A549 (cell line): Measurements from ENCODE around the gene KAT7.

ENCODE experiments used
- CTCF ChIP-seq: fragments of >200 bp; sonication (Bioruptor Twin); formaldehyde crosslinking; IDR thresholded peaks from 3 replicates; pipeline ENCODE4 v1.5.1; 2016
- HDAC2 ChIP-seq: fragments of 200-600 bp; sonication (generic); IDR thresholded peaks from 2 replicates; pipeline ENCODE4 v1.6.1; 2016
- KDM1A ChIP-seq: fragments of 200-600 bp; sonication (generic); IDR thresholded peaks from 2 replicates; pipeline ENCODE4 v1.6.1; 2016; ENCODE audit warnings: low read depth, mild to moderate bottlenecking
- MAFK ChIP-seq: fragments of 450-650 bp; IDR thresholded peaks from 2 replicates; pipeline ENCODE4 v1.6.1; 2014; ENCODE audit not compliant: partially characterized antibody
- POLR2A ChIP-seq: IDR thresholded peaks from 2 replicates; pipeline ENCODE4 v1.6.1; 2012; ENCODE audit warnings: mild to moderate bottlenecking, low read length
- RCOR1 ChIP-seq: fragments of 150-350 bp; IDR thresholded peaks from 2 replicates; pipeline ENCODE4 v1.6.1; 2014; ENCODE audit warnings: antibody characterized with exemption, low read length, low read depth
- TP53 ChIP-seq: fragments of 250-450 bp; sonication (Bioruptor Pico); IDR thresholded peaks from 2 replicates; pipeline ENCODE4 v1.5.0; 2021; ENCODE audit warnings: mild to moderate bottlenecking, moderate library complexity

DNA sequence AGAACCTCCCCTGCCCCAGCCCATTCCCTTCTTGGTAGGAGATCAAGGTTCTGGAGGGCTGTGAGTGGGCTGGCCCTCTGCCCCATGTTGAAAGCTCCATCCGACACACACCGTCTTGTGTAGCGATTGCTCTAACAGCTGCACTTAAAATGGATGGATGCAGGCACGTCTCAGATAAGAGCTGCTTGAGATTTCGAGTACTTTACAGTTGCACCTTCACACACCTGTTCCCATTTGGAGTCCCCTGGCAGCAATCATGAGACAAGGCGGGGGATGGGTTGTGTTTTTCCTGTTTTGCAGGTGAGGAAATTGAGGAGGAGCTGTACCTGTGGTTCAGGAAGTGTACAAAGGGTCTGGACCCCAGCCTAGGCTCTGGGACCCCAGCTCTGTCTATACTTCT is 85.0 kb downstream of the KAT7 start:
- TF ChIP-seq POLR2A, result no peak
- TF ChIP-seq CTCF, result no peak
- TF ChIP-seq TP53, result no peak
- TF ChIP-seq RCOR1, result no peak
- TF ChIP-seq MAFK, result no peak
- TF ChIP-seq KDM1A, result no peak
- TF ChIP-seq HDAC2, result no peak
